Fibroblast of upper back skin (primary cell): ENCODE data around the gene CMPK1.

Experiments used
- DNase-seq: peaks from one replicate; pipeline ENCODE4 v3.0.0-alpha.2; 2013

The CMPK1 gene

GRCh38 chr1:47396671-47397196 is 63.1 kb downstream of the CMPK1 start:
- no peak for DNase-seq

GRCh38 chr1:47399138-47399845 is 65.7 kb downstream of the CMPK1 start:
- DNase-seq: no peak

DNA sequence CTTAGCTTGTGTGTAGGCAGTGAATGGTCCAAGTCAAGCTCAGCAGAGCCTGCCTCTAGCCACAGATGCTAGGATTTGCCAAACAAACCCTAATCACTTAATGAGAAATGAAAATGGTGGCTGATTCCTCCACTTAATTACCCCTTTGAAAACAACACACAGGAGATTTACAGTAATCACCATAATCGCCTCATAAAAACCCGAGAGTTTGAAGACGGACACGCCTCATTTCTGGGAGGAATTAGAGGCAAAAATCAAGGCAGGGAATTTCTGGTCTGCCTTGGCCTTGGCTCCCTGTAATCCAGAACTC is 66.2 kb downstream of the CMPK1 start:
- DNase-seq: no peak

GRCh38 chr1:47401761-47402160 is 68.2 kb downstream of the CMPK1 start:
- DNase-seq: no peak

- DNase-seq: no peak
Measured at GRCh38 chr1:47402591-47402990, 69.0 kb downstream of the CMPK1 start.

DNA sequence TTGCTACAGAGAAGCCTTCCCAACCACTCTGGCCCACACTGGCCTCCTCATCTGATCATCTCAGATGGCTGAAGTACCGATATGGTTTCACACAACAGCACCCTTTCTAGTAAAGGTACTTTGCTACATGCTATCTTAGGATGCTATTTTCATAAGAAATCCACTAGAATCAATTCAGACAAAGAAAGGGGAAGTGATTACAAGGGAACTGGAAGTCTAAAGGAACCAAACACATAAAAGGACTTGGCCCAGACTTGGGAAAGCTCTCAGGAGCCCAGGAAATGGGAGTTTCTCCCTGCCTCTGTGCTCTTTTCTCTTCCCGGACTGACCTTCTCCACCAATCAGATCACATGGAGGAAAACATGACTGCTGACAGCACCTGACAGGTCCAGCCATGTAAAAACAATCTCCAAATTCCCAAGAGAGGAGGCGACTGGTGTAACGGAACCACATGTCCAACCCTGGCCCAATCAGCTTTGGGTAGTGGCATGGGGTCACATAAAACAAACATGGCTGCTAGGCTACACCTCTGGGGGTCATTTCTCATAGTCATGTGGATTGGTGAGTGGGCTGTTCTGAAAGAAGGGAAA is 69.8 kb downstream of the CMPK1 start:
- DNase-seq: no peak

- DNase-seq: no peak
Measured at GRCh38 chr1:47405697-47406096, 72.1 kb downstream of the CMPK1 start.

DNA sequence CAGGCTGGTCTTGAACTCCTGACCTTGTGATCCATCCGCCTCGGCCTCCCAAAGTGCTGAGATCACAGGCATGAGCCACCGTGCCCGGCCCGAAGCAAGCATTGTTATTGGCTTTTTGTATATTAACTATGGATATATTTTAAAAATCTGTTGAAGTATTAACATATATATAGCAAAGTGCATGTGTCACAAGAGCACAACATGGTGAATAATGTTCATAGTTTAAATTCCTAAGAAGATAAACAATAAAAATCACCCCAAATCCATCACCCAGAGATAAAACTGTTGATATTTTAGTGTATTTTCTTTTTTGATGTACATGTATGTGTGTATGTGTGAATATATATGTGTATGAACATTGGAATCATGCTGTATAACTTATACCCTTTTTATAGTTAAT is 73.4 kb downstream of the CMPK1 start:
- no peak for DNase-seq

GRCh38 chr1:47407481-47407880 is 73.9 kb downstream of the CMPK1 start:
- peak; percentile 31 for DNase-seq

GRCh38 chr1:47409311-47410067 is 75.9 kb downstream of the CMPK1 start:
- peak; percentile 88 for DNase-seq

- no peak for DNase-seq
Measured at GRCh38 chr1:47410068-47410455, 76.5 kb downstream of the CMPK1 start.

GRCh38 chr1:47411436-47411835 is 77.8 kb downstream of the CMPK1 start:
- DNase-seq: peak; percentile 48

GRCh38 chr1:47412437-47412836 is 78.8 kb downstream of the CMPK1 start:
- no peak for DNase-seq

DNA sequence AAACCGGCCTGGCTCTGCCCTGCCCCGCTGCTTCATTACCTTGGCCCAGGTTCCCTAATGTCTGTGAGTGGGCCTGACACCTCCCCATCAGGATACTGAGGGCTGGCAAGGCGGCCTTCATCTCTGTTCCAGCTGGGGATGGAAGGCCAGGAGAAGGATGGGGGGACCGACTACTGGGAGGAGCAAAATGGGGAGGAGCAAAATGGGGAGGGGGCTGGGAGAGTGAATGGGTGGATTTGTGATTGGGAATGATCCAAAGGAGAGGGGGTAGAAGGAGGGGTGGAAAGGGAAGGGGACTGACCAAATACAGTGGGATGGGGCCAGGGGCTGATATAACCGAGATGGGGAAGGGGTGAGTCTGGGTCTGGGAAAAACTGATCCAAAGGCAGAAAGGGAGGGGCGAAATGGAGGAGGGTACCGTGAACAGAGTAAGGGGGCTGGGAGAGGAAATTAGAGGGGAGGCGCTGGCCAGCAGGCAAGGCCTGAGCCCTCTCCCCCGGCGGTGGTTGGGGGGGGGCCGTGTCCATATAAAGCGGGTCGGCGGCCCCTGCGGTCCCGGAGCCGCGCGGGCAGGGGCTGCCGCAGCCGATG is 82.2 kb downstream of the CMPK1 start, which contains the start of gene FOXE3:
FOXE3 (plus strand) TSS at position 558 of the 591 bp plus-strand sequence; CDS start at position 589, 31 bp downstream.
- DNase-seq: no peak

DNA sequence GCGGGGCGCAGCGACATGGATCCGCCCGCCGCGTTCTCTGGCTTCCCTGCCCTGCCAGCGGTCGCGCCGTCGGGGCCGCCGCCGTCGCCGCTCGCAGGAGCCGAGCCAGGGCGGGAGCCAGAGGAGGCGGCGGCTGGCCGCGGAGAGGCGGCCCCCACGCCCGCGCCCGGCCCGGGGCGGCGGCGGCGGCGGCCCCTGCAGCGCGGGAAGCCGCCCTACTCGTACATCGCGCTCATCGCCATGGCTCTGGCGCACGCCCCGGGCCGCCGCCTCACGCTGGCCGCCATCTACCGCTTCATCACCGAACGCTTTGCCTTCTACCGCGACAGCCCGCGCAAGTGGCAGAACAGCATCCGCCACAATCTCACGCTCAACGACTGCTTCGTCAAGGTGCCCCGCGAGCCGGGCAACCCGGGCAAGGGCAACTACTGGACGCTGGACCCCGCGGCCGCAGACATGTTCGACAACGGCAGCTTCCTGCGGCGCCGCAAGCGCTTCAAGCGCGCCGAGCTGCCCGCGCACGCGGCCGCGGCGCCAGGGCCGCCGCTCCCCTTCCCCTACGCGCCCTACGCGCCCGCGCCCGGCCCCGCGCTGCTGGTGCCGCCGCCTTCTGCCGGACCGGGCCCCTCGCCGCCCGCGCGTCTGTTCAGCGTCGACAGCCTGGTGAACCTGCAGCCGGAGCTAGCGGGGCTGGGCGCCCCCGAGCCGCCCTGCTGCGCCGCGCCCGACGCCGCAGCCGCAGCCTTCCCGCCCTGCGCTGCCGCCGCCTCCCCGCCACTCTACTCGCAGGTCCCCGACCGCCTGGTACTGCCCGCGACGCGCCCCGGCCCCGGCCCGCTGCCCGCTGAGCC is 83.0 kb downstream of the CMPK1 start:
- DNase-seq: no peak

DNA sequence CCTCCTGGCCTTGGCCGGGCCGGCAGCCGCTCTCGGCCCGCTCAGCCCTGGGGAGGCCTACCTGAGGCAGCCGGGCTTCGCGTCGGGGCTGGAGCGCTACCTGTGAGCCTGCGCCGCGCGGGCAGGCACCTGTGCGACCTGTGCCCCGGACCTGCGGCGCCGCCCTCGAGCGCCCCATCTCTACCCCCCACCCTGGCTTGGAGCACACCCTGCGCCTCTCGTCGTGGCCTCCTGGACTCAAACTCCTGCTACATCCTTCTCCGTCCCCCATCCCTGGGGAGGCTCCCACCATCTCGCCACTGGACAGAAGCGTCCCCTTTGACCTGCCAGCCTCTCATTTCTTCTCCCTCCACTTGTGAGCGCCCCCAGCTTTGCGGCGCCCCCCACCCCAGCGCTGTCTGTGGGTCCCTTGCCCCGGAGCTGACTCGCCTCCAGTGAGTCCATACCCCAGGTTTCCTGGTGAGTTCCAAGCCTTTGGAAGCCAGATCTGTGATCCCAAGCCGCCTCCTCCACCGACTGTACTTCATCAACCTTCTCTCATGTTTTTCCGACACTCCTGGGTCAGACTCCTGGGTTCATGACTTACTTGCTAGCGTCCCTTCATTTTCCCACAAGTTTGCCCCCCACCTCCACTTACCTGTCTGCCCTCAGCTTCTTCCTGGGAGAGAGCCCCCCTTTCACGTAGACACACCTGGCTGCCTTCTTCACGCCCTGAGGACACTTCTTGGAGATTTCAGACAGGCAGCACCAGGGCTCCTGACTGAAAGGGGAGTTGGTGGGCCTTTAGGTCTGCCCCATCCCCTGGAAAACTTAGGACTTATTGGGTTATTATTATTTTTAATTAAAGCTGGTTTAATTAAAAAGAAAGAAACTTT is 83.8 kb downstream of the CMPK1 start:
- no peak for DNase-seq

DNA sequence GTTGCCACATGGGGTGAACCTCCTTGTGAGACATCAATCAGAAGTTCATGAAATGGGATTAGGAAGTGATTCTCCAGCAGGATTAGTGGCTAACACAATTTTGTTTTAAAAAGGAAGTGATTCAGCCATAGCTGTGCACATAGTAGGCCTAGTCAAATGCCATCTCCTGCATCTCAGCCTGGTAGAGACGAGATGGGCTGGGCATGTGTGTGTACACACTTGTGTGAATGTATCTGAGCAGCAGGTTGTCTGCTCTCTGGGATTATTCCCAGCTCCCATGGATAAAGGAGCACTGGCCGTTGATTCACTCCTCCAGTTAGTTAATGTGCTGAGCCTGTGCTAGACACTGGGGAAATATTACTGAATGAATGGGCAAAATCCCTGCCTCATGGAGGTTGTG is 84.5 kb downstream of the CMPK1 start:
- no peak for DNase-seq

DNA sequence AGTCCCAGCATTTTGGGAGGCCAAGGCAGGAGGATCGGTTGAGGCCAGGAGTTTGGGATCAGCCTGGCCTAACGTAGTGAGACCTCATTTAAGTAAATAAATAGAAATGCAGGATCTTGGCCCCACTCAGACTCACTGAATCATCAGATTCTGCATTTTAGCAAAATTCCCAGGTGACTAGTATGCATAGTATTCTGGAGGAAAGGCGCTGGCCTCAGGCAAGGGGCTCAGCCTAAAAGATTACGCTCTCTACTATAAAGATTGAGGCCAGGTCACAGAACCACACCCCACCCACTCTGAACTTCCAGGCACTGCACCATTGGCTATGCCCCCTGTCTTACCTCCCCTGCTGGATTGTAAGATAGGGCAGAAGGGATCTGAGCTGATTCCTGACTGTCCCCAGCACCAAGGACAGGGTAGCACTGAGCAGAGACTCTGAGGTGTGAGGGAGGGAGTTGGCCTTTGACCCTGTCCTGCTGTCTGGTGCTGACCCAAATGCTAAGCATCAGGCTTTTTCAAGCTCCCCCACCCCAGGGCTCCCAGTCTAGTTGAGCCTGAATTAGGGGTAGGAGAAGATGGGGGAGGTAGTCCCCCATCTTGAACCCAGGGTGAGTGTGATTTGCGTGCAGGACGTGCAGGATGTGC is 85.2 kb downstream of the CMPK1 start:
- no peak for DNase-seq

GRCh38 chr1:47420547-47420946 is 87.0 kb downstream of the CMPK1 start:
- no peak for DNase-seq

- DNase-seq: no peak
Measured at GRCh38 chr1:47423872-47424271, 90.3 kb downstream of the CMPK1 start.
